HFFc6 (cell line): ENCODE results near the gene TRIP11. TPM values are rescaled to one million over a fixed set of nuclear protein-coding genes. Genes with fewer than 3 reads are reported as not detected.

Experiments
- DNase-seq: peaks from one replicate; pipeline ENCODE4 v3.0.0-alpha.2; 2018
- H3K27ac Mint-ChIP-seq: 2 replicates; pipeline ENCODE4 v1.8.0; 2020; ENCODE audit warnings: mild to moderate bottlenecking, mixed read lengths
- H3K27me3 Mint-ChIP-seq: 2 replicates; pipeline ENCODE4 v1.8.0; 2021; ENCODE audit warnings: mild to moderate bottlenecking, moderate library complexity, mixed read lengths; ENCODE audit not compliant: insufficient read depth
- H3K36me3 Mint-ChIP-seq: 2 replicates; pipeline ENCODE4 v1.8.0; 2021; ENCODE audit warnings: low read depth, mixed read lengths
- H3K4me1 Mint-ChIP-seq: 2 replicates; pipeline ENCODE4 v1.8.0; 2020; ENCODE audit warnings: low read depth, mixed read lengths
- H3K4me3 Mint-ChIP-seq: 2 replicates; pipeline ENCODE4 v1.8.0; 2020; ENCODE audit warnings: mild to moderate bottlenecking, moderate library complexity, mixed read lengths
- H3K9me3 Mint-ChIP-seq: 2 replicates; pipeline ENCODE4 v1.8.0; 2020; ENCODE audit warnings: mild to moderate bottlenecking, mixed read lengths
- CTCF ChIP-seq: fragments of 200-600 bp; sonication (generic); IDR thresholded peaks from 2 replicates; pipeline ENCODE4 v1.5.0; 2021; ENCODE audit warnings: antibody characterized with exemption, mild to moderate bottlenecking
- total RNA-seq, 6 experiments: library from RNA; stranded (reverse); fragmentation: NEBNext Ultra II Directional; extraction: Animal tissue kit (Norgen Biotek cat#: 25700); gene quantifications; 2 replicates in 1 of 6; 3 replicates in 5 of 6; pipeline ENCODE4 v1.2.3, GENCODE V29; 2021

Gene TRIP11
- total RNA-seq, 6 experiments from 2014 or later: 54.6 to 62.0 (median 58.9) TPM

- H3K27me3 Mint-ChIP-seq: no peaks in the 10 kb centered on the region
- DNase-seq: no peak
- H3K9me3 Mint-ChIP-seq: no peaks in the 10 kb centered on the region
- H3K4me1 Mint-ChIP-seq: peaks cover 35% of the 10 kb centered on the region
- H3K36me3 Mint-ChIP-seq: peaks cover 10% of the 10 kb centered on the region
- TF ChIP-seq CTCF: no peak
- H3K4me3 Mint-ChIP-seq: no peak overlapping the region
- H3K27ac Mint-ChIP-seq: no peak overlapping the region
Measured at GRCh38 chr14:91975763-91976162, 64.1 kb downstream of the TRIP11 start.

- Mint-ChIP-seq H3K4me1 (no peaks in the 10 kb centered on the region), H3K27me3 (no peaks in the 10 kb centered on the region)
Measured at GRCh38 chr14:91971188-91971778, 68.6 kb downstream of the TRIP11 start.

GRCh38 chr14:91968280-91968679, 71.6 kb downstream of the TRIP11 start:
- Mint-ChIP-seq H3K27ac (no peak overlapping the region), H3K27me3 (peaks cover 2% of the 10 kb centered on the region; the same call in 1 of the 2 replicates), H3K4me1 (no peaks in the 10 kb centered on the region; the same call in 1 of the 2 replicates), H3K9me3 (no peaks in the 10 kb centered on the region), H3K36me3 (peaks cover 13% of the 10 kb centered on the region), H3K4me3 (no peak overlapping the region)
- no peak for TF ChIP-seq CTCF
- DNase-seq: no peak

More at GRCh38 chr14:91971188-91971778, 68.6 kb downstream of the TRIP11 start:
- Mint-ChIP-seq H3K4me3 (no peak overlapping the region), H3K27ac (no peak overlapping the region), H3K36me3 (peaks cover 23% of the 10 kb centered on the region), H3K9me3 (no peaks in the 10 kb centered on the region)
- DNase-seq: no peak
- TF ChIP-seq CTCF: no peak

GRCh38 chr14:91964724-91965123, 75.1 kb downstream of the TRIP11 start:
- Mint-ChIP-seq H3K9me3 (no peaks in the 10 kb centered on the region), H3K4me1 (no peaks in the 10 kb centered on the region; the same call in 1 of the 2 replicates), H3K27ac (no peak overlapping the region), H3K4me3 (no peak overlapping the region), H3K36me3 (peaks cover 13% of the 10 kb centered on the region), H3K27me3 (peaks cover 2% of the 10 kb centered on the region; the same call in 1 of the 2 replicates)
- no peak for DNase-seq
- TF ChIP-seq CTCF: no peak

GRCh38 chr14:91964011-91964410, 75.8 kb downstream of the TRIP11 start:
- Mint-ChIP-seq H3K36me3 (peaks cover 8% of the 10 kb centered on the region; the same call in 1 of the 2 replicates), H3K27ac (no peak overlapping the region), H3K4me3 (no peak overlapping the region), H3K4me1 (no peaks in the 10 kb centered on the region; the same call in 1 of the 2 replicates), H3K27me3 (peaks cover 2% of the 10 kb centered on the region; the same call in 1 of the 2 replicates), H3K9me3 (no peaks in the 10 kb centered on the region)
- DNase-seq: no peak
- TF ChIP-seq CTCF: no peak
